ENCODE data around the gene INPPL1.

DNA sequence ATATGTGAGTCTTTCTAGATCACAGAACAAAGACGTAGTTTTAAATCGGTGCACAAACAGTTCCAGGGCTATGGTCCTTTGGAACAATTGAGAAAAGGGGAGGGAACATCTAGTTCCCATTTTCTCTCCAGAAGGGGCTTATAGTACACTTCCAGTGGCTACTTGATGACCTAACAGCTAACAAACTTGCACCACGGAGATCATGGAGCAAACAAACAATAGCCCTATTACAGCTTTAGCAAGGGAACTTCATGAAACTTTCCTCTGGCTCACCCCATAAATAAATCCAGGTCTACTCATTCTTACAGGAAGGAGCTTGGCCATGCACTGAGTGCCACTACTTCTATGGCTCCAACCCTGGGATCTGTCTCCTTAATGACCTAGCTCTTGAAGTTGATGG is 16.3 kb upstream of the INPPL1 start:
- TF ChIP-seq POLR2AphosphoS5 (IDR thresholded peaks at IDR 0.05): no peak
- TF ChIP-seq, protein P1, sequence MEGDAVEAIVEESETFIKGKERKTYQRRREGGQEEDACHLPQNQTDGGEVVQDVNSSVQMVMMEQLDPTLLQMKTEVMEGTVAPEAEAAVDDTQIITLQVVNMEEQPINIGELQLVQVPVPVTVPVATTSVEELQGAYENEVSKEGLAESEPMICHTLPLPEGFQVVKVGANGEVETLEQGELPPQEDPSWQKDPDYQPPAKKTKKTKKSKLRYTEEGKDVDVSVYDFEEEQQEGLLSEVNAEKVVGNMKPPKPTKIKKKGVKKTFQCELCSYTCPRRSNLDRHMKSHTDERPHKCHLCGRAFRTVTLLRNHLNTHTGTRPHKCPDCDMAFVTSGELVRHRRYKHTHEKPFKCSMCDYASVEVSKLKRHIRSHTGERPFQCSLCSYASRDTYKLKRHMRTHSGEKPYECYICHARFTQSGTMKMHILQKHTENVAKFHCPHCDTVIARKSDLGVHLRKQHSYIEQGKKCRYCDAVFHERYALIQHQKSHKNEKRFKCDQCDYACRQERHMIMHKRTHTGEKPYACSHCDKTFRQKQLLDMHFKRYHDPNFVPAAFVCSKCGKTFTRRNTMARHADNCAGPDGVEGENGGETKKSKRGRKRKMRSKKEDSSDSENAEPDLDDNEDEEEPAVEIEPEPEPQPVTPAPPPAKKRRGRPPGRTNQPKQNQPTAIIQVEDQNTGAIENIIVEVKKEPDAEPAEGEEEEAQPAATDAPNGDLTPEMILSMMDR (IDR thresholded peaks at IDR 0.05 in 8 of 11, conservative IDR thresholded peaks at IDR 0.05 in 3 of 11): no peak
